Fibroblast of peridontal ligament (primary cell): Measurements from ENCODE around the gene SFN.
A peak's percentile ranks its signal among the peaks of the same experiment; 100 is the strongest.
"Not testable (repeated sequence)": the region's sequence is repeated elsewhere in the genome, so short reads cannot be mapped to it uniquely, and the experiment has no call there.

Experiments used
- DNase-seq: peaks from one replicate; pipeline ENCODE4 v3.0.0-alpha.2; 2010; ENCODE audit errors: extremely low read depth

The SFN gene

DNA sequence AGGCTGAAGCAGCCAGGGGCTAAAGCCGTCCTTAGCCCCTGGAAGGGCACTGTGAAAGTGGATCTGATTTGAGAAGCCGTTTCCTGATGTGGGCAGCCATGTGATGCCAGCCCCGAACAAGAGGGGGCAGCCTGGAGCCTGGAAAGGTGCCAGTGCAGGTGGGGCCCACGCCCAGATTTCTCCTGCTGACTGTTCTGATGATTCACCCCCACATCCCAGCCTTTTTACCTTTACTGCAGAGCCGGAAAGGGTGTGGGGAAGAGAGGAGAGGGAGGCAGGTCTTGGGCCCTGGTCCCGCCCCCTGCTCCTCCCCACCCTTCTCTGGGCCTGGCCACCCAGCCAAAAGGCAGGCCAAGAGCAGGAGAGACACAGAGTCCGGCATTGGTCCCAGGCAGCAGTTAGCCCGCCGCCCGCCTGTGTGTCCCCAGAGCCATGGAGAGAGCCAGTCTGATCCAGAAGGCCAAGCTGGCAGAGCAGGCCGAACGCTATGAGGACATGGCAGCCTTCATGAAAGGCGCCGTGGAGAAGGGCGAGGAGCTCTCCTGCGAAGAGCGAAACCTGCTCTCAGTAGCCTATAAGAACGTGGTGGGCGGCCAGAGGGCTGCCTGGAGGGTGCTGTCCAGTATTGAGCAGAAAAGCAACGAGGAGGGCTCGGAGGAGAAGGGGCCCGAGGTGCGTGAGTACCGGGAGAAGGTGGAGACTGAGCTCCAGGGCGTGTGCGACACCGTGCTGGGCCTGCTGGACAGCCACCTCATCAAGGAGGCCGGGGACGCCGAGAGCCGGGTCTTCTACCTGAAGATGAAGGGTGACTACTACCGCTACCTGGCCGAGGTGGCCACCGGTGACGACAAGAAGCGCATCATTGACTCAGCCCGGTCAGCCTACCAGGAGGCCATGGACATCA is at the start of gene SFN:
Gene SFN, plus strand, starts transcription at position 369 of the 904 bp plus-strand sequence. Its CDS starts 64 bp downstream, at position 433.
- no peak for DNase-seq

DNA sequence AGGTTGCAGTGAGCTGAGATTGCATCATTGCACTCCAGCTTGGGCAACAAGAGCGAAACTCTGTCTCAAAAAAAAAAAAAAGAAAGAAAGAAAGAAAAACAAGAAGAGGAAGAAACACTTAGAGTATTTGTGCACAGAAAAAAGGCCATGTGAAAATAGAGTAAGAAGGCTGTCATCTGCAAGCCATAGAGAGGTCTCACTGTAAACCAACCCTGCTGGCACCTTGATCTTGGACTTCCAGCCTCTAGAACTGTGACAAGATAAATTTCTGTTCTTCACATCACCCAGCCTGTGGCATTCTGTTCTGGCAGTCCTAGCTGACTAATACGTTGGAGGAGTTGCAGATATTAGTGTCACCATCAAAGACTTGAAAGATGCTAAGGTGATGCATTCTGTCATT is 48.6 kb upstream of the SFN start:
- no peak for DNase-seq

DNA sequence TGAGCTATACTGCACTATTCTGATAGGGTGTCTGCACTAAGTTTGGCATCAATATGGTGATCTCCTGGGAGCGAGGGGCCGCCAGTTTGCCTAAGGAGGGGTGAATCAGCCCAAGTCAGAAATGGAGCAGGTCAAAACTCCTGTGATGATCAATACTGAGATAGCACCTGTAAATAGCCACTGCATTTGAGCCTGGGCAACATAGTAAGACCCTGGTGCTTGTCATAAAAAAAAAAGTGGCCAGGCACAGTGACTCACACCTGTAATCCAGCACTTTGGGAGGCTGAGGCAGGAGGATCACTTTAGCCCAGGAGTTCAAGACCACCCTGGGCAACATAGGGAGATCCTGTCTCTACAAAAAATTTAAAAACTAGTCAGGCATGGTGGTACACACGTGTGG is 48.1 kb upstream of the SFN start:
- DNase-seq: no peak

DNA sequence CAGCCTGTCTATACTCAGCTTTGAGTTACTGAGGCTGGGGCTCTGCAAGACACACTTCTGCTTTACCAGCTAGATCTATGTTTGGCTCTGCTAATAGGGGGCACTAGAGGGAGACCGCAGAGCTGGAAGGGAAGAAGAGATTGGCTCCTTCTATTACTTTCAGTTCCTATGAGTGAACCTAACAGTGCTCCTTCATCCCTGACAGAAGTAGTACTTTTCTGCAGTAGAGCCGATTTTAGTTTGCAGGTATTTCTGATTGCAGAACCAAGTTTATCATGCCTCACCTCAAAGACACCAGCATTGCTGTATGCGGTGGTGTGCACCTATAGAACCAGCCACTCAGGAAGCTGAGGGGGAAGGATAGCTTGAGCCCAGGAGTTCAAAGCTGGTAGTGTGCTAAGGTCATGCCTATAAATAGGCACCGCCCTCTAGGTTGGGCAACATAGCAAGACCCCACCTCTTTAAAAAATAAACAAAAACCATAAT is 42.1 kb upstream of the SFN start:
- DNase-seq: no peak

DNA sequence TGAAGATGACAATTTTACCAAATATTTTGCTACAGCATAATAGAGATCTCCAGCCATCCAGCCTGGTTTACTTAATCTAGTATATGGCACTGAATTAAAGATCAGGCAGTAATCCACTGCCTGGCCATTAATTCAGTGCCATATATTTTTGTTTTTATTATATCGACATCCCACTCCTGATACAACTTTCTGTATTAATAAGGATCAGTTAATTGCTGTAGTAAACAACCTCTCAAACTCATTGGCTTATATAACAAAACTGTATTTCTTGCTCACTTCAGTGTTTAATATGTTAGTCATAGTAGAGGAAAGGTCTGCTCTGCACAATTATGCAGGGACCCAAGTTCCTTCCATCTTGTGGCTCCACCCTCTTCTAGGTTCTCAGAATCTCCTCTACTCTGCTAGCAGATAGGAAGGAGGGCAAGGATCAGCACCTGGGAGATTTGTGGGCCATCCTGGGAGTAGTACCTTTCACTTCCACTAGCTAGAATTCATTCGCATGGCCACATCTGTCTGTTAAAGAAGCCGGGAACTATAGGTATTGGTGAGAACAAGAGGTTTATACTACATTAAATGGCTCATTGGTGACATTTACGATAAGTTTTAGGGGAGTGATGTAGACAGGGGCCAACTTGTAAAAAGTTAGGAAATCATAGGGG is 40.1 kb upstream of the SFN start:
- DNase-seq: no peak

DNA sequence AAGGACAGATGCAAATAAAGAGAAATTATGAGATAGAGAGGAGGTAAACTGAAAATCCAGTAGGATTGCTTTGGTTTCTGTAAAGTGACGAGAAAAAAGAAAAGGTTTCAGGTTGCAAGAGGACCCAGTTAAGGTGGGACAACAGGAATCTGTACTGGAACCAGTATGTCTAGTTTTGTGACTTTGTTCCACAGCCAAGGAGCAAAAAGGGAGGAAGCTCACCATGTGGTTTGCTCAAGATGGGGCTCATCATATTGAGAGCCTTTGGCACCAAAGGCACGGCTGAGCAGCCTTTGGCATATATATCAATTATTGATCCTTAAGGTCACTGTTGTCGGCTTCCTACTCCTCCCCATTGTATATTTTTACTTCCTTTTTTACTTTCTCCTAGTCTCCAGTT is 38.2 kb upstream of the SFN start:
- no peak for DNase-seq

DNA sequence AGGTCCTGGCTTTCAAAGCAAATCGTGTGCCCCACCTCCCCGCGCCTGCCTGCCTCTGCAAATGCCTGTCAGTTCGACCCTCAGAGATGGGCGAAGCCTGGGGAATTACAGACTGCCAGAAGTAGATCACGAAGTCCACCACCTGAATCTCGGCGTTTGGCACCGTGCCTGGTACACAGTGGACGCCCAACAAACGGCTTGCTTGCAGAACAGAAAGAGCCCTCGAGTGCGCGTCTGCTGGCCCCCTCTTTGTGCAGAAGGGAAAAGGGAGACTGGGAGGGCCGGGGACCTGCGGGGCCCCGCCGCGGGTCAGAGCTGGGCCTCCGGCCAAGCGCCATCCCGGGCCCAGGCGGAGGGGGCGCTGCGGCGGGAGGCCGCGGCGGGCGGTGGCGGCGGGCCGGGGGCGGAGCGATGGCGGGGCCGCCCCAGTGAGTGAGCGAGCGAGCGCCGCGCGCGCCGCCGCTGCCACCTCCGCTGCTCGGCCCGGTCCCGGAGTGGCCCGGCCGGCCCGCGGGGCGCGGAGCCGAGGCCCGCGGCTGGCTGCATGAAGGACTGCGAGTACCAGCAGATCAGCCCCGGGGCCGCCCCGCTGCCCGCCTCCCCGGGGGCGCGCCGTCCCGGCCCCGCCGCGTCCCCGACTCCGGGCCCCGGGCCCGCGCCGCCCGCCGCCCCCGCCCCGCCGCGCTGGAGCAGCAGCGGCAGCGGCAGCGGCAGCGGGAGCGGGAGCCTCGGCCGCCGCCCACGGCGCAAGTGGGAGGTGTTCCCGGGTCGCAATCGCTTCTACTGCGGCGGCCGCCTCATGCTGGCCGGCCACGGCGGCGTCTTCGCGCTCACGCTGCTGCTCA is 36.5 kb upstream of the SFN start, which contains the start of gene ZDHHC18:
Gene ZDHHC18, plus strand, starts transcription at position 428 of the 845 bp plus-strand sequence. Its CDS starts 117 bp downstream, at position 545.
- DNase-seq: peak; percentile 24

DNA sequence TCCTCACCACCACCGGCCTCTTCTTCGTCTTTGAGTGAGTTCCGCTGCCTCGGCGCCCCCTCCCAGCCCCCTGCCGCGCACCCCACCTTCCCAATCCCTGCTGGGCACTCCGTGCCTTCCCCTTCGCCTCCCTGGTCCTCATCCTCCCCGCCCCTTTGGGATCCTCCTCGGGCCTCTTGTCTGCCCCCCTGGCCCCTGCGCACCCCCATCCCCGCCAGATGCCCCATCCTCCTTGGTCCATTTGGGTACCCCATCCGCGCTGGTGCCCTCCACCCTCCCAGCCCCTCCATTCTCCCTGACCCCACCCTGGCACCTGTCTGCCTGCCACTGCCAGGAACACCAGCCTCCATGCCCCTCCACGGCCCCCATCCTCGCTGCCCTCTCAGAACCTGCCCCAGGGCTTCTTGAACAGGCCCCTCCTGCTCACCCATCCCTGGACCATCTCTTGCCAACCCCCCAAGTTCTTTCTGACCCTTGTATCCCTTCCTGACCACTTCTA is 35.8 kb upstream of the SFN start:
- DNase-seq: no peak

DNA sequence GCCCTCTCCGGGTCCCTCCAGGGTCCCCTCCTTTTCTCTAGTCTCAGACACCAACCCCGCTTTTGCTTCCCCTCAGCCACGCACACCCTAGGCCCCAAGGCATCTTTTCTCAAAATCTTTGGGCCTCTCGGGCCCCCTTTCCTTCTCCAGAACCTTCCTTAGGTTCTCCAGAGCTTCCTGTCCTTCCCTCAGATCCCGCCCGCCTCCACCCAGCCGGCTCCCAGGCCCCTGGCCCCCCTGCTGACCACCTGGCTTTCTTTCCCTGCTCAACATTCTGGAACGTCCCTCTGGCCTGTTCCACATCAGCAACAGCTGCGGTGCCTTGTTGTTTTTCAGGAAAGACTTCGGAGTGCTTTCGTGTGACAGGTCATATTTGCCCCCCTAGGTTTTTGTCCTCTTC is 35.3 kb upstream of the SFN start:
- DNase-seq: no peak

DNA sequence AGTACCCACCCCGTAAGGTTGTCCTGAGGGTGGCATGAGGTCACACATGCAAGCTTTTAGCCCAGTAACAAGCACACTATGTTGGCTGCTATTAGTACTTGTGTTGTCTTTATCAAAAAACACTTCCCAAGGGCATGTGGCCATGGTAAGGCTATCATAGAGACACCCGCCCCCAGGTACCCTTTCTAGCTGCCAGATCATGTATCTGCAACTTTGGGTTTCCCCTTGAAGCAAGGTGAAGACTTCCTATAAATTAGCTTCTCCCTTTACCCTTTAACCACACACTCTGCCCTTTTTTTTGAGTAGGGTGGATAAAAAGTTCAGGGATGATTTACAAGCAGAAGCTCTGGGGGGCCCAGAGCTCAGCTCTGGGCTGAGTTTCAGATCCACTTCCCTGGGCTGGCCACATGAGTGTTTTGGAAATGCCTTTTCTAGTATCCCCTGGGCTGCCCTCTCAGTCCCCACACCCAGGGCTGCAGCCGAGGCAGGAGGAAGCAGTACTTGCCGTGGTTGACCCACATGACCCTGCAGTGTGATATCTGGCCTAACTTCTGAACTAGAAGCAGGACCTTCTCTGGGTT is 34.4 kb upstream of the SFN start:
- no peak for DNase-seq

DNA sequence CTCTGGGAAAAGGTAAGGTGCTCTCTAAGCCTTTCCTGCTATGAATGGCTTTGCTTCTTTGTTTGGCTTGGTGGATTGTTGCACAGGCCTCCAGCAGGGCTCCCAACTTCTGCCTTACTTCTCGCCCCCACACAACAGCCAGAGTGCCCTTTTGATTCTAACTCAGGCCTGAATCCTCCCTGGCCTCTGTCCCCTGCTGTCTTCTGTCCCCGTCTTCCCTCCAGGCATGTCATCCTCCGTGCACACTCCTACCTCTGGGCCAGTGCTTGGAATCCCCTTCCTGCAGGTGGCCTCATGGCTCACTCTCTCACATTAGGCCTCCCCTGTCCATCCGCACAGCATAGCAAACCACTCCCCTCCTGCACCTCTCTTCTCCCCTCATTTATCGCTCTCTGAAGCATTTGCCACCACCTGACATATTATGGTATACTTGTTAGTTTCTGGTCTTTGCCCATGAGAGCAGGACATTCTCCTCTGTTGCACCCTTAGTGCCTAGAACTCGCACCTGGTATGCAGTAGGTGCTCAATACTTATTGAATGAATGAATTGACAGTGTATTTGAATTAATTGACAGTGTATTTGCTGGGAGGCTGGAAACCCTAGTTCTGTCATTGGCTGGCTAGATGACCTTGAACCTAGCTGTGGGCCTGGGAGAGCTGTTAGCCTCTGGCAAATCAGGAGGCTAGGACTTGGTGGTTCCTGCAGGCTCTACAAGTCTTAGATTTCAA is 33.6 kb upstream of the SFN start:
- no peak for DNase-seq

DNA sequence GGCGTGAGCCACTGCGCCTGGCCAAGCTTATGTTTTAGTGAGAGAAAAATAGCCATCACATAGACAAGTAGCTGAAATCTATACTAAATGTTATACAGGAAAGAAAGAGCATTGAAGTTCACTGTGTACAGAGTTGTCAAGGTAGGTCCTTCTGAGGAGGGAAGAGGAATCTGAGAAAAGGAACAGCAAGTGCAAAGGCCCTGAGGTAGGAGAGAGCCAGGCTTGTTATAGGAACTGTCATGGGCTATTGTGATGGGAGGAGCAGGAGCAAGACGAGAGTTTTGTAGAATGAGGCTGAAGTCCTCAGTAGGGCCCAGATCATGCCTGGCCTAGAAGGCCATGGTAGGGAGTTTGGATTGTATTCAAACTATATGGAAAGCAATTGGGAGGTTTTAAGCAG is 31.9 kb upstream of the SFN start:
- DNase-seq: no peak

DNA sequence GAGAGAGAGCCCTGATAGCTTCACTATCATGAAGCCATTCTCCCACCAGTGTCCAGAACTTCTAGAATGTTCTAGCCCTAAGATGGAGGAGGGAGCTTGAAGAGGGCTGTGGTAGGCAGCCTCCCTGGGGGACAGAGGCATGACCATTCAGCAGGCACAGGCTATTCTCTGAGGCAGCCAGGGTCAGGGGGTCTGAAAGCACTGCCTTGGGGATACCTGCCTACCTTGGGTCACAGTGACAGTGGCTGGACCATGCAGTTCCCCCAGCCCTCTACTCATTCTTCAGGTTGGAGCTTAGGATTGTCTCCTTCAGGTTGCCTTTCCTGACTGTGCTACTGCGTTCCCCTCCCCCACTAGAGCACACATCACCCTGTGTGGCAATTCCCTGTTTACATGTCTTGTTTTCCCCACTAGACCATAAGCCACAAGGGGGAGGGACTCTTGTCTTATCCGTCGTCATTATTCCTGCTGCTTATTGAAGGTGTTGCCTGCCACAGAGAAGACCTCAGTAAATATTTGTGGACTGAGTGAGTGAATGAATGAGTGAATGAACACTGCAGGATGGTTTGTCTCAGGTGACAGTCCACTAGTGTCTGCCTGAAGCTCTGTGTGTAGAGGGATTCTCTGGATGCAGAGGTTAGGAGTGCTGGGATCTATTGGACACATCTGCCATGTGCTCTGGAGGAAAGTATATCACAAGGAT is 31.3 kb upstream of the SFN start:
- DNase-seq: no peak

DNA sequence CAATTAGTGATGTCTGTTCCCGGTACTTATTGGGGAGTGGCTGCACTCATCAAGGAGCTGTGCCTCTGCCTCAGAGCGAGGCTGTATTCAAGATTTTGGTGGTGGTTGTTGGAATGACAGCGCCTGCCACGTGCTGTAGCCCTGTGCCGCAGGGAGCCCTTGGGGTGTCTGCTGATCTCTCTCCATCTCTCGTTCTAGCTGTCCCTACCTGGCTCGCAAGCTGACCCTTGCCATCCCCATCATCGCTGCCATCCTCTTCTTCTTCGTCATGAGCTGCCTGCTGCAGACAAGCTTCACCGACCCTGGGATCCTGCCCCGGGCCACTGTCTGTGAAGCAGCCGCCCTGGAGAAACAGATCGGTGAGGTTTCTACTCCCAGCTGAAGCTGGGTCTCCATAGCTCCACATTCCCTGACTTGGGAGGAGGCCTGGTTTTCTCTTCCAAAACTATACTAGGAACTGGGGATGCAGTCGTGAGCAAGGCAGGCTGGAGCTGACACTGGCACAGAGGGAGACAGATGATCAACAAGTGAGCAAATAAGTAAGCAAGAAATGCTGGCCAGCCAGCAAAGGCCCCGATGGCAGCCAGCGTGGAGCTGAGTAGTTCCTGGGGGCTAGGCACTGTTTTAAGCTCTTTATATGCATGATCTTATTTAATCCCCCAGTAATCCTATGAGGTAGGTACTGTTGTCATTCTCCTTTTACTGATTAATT is 30.5 kb upstream of the SFN start:
- no peak for DNase-seq

DNA sequence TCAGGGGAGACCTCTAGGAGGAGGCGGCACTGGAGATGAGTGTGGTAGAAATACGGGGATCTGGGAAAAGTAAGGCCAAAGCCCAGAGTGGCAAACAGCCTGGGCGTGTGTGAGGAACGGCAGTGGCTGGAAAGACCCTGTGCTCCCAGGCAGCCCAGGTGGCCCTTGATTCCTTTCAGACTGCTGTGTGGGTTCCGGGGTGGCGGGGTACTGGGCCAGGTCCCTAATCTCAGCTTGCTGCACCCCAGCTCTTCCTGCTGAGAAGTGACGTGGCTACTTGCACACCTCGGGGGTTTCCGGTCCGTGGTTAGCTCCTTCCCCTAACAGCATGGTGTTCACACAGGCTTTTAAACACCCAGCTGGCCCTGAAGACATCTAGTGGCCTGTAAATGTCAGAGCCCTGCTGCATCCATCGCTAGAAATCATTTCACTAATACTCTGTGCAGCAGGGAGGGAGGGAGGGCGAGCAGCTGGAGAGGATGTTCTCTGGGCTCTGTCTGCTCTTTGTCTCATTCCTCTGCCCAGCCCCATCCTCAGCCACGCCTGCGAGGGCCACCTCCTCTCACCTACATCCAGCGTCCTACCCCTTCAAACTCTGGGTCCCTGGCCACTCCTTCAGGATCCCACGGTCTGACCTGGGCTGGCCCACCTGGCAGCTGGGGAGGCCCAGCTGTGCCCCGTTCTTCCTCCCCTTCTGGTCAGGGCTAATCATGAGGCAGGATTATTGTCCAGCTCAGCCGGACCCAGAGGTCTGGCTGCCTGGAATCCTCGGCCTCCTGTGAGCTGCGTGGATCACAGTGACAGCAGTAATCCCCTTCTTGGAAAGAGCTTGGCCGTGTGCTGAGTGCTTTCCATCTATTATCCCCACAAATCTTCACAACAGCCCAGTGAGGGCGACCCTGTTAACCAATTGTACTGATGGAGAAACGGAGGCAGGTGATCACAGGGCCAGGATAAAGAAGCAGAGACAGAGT is 29.2 kb upstream of the SFN start:
- DNase-seq: no peak

DNA sequence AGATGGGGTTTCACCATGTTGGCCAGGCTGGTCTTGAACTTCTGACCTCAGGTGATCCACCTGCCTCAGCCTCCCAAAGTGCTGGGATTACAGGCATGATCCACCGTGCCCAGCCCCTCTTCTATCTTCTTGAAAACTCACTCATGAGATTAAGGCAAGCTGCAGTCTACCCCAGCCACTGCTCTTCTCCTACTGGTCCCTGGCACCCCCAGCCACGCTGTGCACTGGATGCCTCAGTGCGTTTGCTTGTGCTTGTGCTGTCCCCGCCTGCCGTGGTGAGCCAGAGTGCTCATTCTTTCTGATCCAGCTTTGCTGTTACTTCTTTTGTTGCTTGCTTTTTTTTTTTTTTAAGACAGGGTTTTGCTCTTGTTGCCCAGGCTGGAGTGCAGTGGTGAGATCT is 25.3 kb upstream of the SFN start:
- not testable (repeated sequence) for DNase-seq

DNA sequence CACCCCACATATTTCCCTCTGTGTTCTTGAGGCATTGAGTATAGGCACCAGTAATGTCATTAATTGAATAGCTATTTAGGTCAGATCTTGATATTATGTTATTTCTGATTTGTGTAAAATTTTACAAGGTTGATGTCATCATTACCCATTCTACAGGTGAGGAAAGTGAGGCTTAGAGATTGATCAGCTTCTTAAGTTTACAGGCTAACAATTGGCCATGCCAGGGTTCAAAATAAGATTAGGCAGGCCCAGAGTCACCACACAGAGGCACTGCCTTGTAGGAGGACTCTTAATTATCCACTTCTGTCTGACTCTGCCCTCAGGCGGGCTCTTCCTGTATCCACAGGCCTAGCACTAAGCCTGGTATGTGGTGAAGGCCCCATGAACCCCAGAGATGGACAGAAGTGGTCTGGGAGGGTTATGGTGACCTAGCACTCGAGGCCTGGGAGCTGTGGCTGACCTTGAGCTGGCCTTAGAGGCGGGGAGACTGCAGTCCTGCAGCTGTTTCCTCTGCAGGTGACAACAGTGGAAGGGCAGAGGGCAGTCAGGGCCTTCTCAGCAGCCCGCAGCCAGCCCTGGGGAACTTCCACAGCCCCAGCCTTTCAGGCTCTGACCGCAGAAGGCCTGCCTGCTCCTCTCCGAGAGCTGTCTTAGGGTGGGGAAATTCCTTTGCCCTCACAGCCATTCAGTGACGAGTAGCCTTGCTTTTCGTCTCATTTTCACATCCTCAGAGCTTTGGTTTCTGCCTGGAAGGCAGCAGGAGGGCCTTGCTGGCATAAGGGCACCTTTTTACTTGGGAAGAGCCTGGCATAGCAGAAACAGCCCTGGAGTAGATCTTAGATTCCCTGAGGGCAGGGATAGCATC is 24.2 kb upstream of the SFN start:
- no peak for DNase-seq
